ENCODE results near the gene CSK.
"Not testable (repeated sequence)": the region's sequence is repeated elsewhere in the genome, so short reads cannot be mapped to it uniquely, and the experiment has no call there.

CSK gene

GRCh38 chr15:74781431-74782258 lies at the start of gene CSK:
Gene CSK, plus strand, starts transcription at chr15:74782080. Its CDS starts 16,218 bp downstream, at chr15:74798298.
- peak; percentile 85 for DNase-seq

- no peak for DNase-seq
These were observed 49.0 kb upstream of the CSK start for GRCh38 chr15:74732846-74733245.

GRCh38 chr15:74733269-74733668 lies 48.6 kb upstream of the CSK start:
- no peak for DNase-seq

- DNase-seq = no peak
These were observed 46.6 kb upstream of the CSK start for GRCh38 chr15:74735305-74735704.

- not testable (repeated sequence) for DNase-seq
These were observed 43.6 kb upstream of the CSK start for GRCh38 chr15:74738239-74738638.

- DNase-seq = no peak
These were observed 39.5 kb upstream of the CSK start for GRCh38 chr15:74742422-74742821.

GRCh38 chr15:74746389-74746788 lies 35.5 kb upstream of the CSK start:
- DNase-seq = no peak

- no peak for DNase-seq
These were observed 33.4 kb upstream of the CSK start, which contains the start of gene CYP1A2 for GRCh38 chr15:74748322-74748946. Gene CYP1A2, plus strand, starts transcription at chr15:74748845. Its CDS starts 894 bp downstream, at chr15:74749739.

- DNase-seq = no peak
These were observed 32.0 kb upstream of the CSK start for GRCh38 chr15:74749832-74750231.

GRCh38 chr15:74750751-74751150 lies 31.1 kb upstream of the CSK start:
- DNase-seq = no peak

GRCh38 chr15:74752011-74752410 lies 29.9 kb upstream of the CSK start:
- no peak for DNase-seq

GRCh38 chr15:74752531-74752930 lies 29.3 kb upstream of the CSK start:
- no peak for DNase-seq

- DNase-seq = no peak
These were observed 27.2 kb upstream of the CSK start for GRCh38 chr15:74754593-74755215.

GRCh38 chr15:74758736-74759135 lies 23.1 kb upstream of the CSK start:
- no peak for DNase-seq

GRCh38 chr15:74762791-74763150 lies 19.1 kb upstream of the CSK start:
- no peak for DNase-seq

- no peak for DNase-seq
These were observed 18.5 kb upstream of the CSK start for GRCh38 chr15:74763416-74763815.

- DNase-seq = peak; percentile 15
These were observed 14.4 kb upstream of the CSK start for GRCh38 chr15:74767167-74768098.

- no peak for DNase-seq
These were observed 13.6 kb upstream of the CSK start for GRCh38 chr15:74768099-74768770.

GRCh38 chr15:74768771-74769342 lies 13.0 kb upstream of the CSK start:
- peak; percentile 66 for DNase-seq

- no peak for DNase-seq
These were observed 12.3 kb upstream of the CSK start for GRCh38 chr15:74769463-74770025.

GRCh38 chr15:74770211-74770903 lies 11.5 kb upstream of the CSK start:
- DNase-seq = no peak
